Liver (tissue), 9 donors: ENCODE measurements around the gene CYP2S1. TPM values are rescaled to one million over a fixed set of nuclear protein-coding genes. Genes with fewer than 3 reads are reported as not detected.

ENCODE experiments used
- DNase-seq: peaks from one replicate; pipeline ENCODE4 v3.0.0-alpha.2; 2017; ENCODE audit warnings: low spot score
- H3K27ac ChIP-seq, 2 donors: one replicate each; pipeline ENCODE4 v1.7.0; 2013; ENCODE audit warnings: inconsistent platforms in 2 of 2, low read length in 2 of 2, control low read depth in 1 of 2, low read depth in 1 of 2, mild to moderate bottlenecking in 1 of 2
- H3K27me3 ChIP-seq, 4 donors: one replicate each; pipeline versions ENCODE4 v1.6.1 to v1.7.0; 2013; ENCODE audit warnings: low read length in 3 of 4, inconsistent platforms in 1 of 4, mild to moderate bottlenecking in 1 of 4, moderate library complexity in 1 of 4; ENCODE audit not compliant: control insufficient read depth in 4 of 4, insufficient read depth in 4 of 4
- H3K36me3 ChIP-seq, 4 donors: one replicate each; pipeline versions ENCODE4 v1.6.1 to v1.7.0; 2013; ENCODE audit warnings: low read length in 3 of 4, mild to moderate bottlenecking in 3 of 4, low read depth in 1 of 4, moderate library complexity in 1 of 4; ENCODE audit not compliant: control insufficient read depth in 4 of 4, insufficient read depth in 3 of 4
- H3K4me1 ChIP-seq, 4 donors: one replicate each; pipeline versions ENCODE4 v1.6.1 to v1.7.0; 2013; ENCODE audit warnings: low read length in 3 of 4, mild to moderate bottlenecking in 3 of 4, moderate library complexity in 1 of 4; ENCODE audit not compliant: control insufficient read depth in 4 of 4, insufficient read depth in 4 of 4
- H3K4me3 ChIP-seq, 3 donors: one replicate each; pipeline versions ENCODE4 v1.6.1 to v1.7.0; 2013; ENCODE audit warnings: low read length in 3 of 3, control low read depth in 1 of 3, low read depth in 1 of 3, mild to moderate bottlenecking in 1 of 3
- H3K9ac ChIP-seq, 2 donors: one replicate each; pipeline ENCODE4 v1.7.0; 2013; ENCODE audit warnings: low read length in 2 of 2, mild to moderate bottlenecking in 2 of 2, moderate library complexity in 2 of 2, control low read depth in 1 of 2, low read depth in 1 of 2
- H3K9me3 ChIP-seq, 4 donors: one replicate each; pipeline versions ENCODE4 v1.6.1 to v1.7.0; 2013; ENCODE audit warnings: low read length in 3 of 4; ENCODE audit not compliant: control insufficient read depth in 4 of 4
- ATF3 ChIP-seq: IDR thresholded peaks from 2 replicates; pipeline ENCODE4 v1.6.1; 2016; ENCODE audit warnings: antibody characterized with exemption
- CTCF ChIP-seq: fragments of 150-350 bp; IDR thresholded peaks from 2 replicates; pipeline ENCODE4 v1.5.1; 2017; ENCODE audit warnings: improper control_type of control experiment, low read depth, low read length; ENCODE audit not compliant: missing input control
- EGR1 ChIP-seq, 2 donors: IDR thresholded peaks; 2 replicates each; pipeline ENCODE4 v1.6.1; 2016 to 2018; ENCODE audit warnings: antibody characterized with exemption in 2 of 2, low read depth in 2 of 2
- FOXA1 ChIP-seq: IDR thresholded peaks from 2 replicates; pipeline ENCODE4 v1.6.1; 2016; ENCODE audit warnings: antibody characterized with exemption
- FOXA2 ChIP-seq: IDR thresholded peaks from 2 replicates; pipeline ENCODE4 v1.6.1; 2016; ENCODE audit warnings: antibody characterized with exemption
- GABPA ChIP-seq, 2 donors: IDR thresholded peaks in 1 of 2; conservative IDR thresholded peaks in 1 of 2; 2 replicates each; pipeline ENCODE4 v1.6.1; 2016; ENCODE audit warnings: antibody characterized with exemption in 2 of 2, mild to moderate bottlenecking in 1 of 2, moderate library complexity in 1 of 2
- HNF4A ChIP-seq, 2 donors: conservative IDR thresholded peaks; 2 replicates each; pipeline ENCODE4 v1.6.1; 2016; ENCODE audit warnings: antibody characterized with exemption in 2 of 2, mild to moderate bottlenecking in 2 of 2
- HNF4G ChIP-seq: IDR thresholded peaks from 2 replicates; pipeline ENCODE4 v1.6.1; 2016; ENCODE audit warnings: antibody characterized with exemption
- JUND ChIP-seq, 2 donors: IDR thresholded peaks; 2 replicates each; pipeline ENCODE4 v1.6.1; 2016; ENCODE audit warnings: antibody characterized with exemption in 2 of 2
- MAX ChIP-seq: IDR thresholded peaks from 2 replicates; pipeline ENCODE4 v1.6.1; 2016; ENCODE audit warnings: antibody characterized with exemption
- NR2F2 ChIP-seq: IDR thresholded peaks from 2 replicates; pipeline ENCODE4 v1.6.1; 2016; ENCODE audit warnings: antibody characterized with exemption
- RAD21 ChIP-seq, 2 donors: IDR thresholded peaks; 2 replicates each; pipeline ENCODE4 v1.6.1; 2016; ENCODE audit warnings: antibody characterized with exemption in 2 of 2, mild to moderate bottlenecking in 2 of 2
- REST ChIP-seq: IDR thresholded peaks from 2 replicates; pipeline ENCODE4 v1.6.1; 2016; ENCODE audit warnings: antibody characterized with exemption, mild to moderate bottlenecking
- RXRA ChIP-seq, 2 donors: IDR thresholded peaks; 2 replicates each; pipeline ENCODE4 v1.6.1; 2017 to 2018; ENCODE audit warnings: antibody characterized with exemption in 2 of 2, mild to moderate bottlenecking in 1 of 2
- SP1 ChIP-seq: IDR thresholded peaks from 2 replicates; pipeline ENCODE4 v1.6.1; 2018; ENCODE audit warnings: antibody characterized with exemption, mild to moderate bottlenecking
- TAF1 ChIP-seq: conservative IDR thresholded peaks from 2 replicates; pipeline ENCODE4 v1.6.1; 2016; ENCODE audit warnings: antibody characterized with exemption, mild to moderate bottlenecking
- YY1 ChIP-seq: IDR thresholded peaks from 2 replicates; pipeline ENCODE4 v1.6.1; 2016; ENCODE audit warnings: antibody characterized with exemption, mild to moderate bottlenecking
- ZBTB33 ChIP-seq: IDR thresholded peaks from 2 replicates; pipeline ENCODE4 v1.6.1; 2016; ENCODE audit warnings: antibody characterized with exemption
- WGBS: extraction: QIAGEN DNeasy Blood & Tissue Kit; methylation state at CpG from one replicate; pipeline ENCODE4 v1.1.7; 2013; 5-methylcytosine and 5-hydroxymethylcytosine counted together
- polyA plus RNA-seq, 2 donors: library from polyadenylated mRNA; stranded (reverse) in 1 of 2; unstranded in 1 of 2; fragments of 200-250 nt in 1 of 2; fragments of >200 nt in 1 of 2; fragmentation: Nextera tagmentation in 1 of 2; extraction: Ambion mirVana in 1 of 2; gene quantifications; one replicate each; pipeline versions ENCODE4 v1.2.1 to v1.2.3, GENCODE V29; 2013 to 2015
- total RNA-seq, 2 donors: library from RNA; depleted of rRNA; stranded (reverse); fragments of >200 nt; gene quantifications; one replicate each; pipeline ENCODE4 v1.2.3, GENCODE V29; 2014
- donor health status: healthy.
- donor health status: healthy.
- donor health status: healthy.
- donor health status: healthy.
- donor health status: healthy.

The CYP2S1 gene
- total and polyA plus RNA-seq, 4 donors: 0.35 to 1.9 (median 1.5) TPM

GRCh38 chr19:41206456-41206855, 13.4 kb downstream of the CYP2S1 start (continued):
- TF ChIP-seq MAX: no peak
- TF ChIP-seq FOXA1: no peak
- no peak for TF ChIP-seq NR2F2
- TF ChIP-seq GABPA (IDR thresholded peaks at IDR 0.05 in 1 of 2, conservative IDR thresholded peaks at IDR 0.05 in 1 of 2): no peak
- TF ChIP-seq EGR1 (IDR thresholded peaks at IDR 0.05; ENCODE audit: low read depth in 2 of 2): no peak
- no peak for TF ChIP-seq ATF3
- no peak for TF ChIP-seq HNF4G

GRCh38 chr19:41206926-41207750, 14.1 kb downstream of the CYP2S1 start:
- Histone ChIP-seq H3K9ac (no peak overlapping the region), H3K9me3 (no peaks in the 10 kb centered on the region), H3K4me1 (no peaks in the 10 kb centered on the region), H3K27me3 (peaks cover 0 to 3% (median 0%) of the 10 kb centered on the region in 4 donors), H3K4me3 (no peak overlapping the region), H3K36me3 (no peaks in the 10 kb centered on the region), H3K27ac (no peak overlapping the region)
- WGBS: 67% methylated on average over 26 of the region's 26 CpGs
- no peak for TF ChIP-seq YY1
- no peak for TF ChIP-seq ATF3
- no peak for TF ChIP-seq HNF4G
- TF ChIP-seq JUND (IDR thresholded peaks at IDR 0.05): no peak
- TF ChIP-seq RAD21 (IDR thresholded peaks at IDR 0.05): no peak
- no peak for TF ChIP-seq SP1
- TF ChIP-seq NR2F2: no peak
- no peak for TF ChIP-seq RXRA (IDR thresholded peaks at IDR 0.05)
- TF ChIP-seq REST: no peak
- TF ChIP-seq GABPA (IDR thresholded peaks at IDR 0.05 in 1 of 2, conservative IDR thresholded peaks at IDR 0.05 in 1 of 2): no peak
- no peak for TF ChIP-seq EGR1 (IDR thresholded peaks at IDR 0.05; ENCODE audit: low read depth in 2 of 2)
- TF ChIP-seq FOXA1: no peak
- TF ChIP-seq MAX: no peak
- TF ChIP-seq ZBTB33: no peak
- TF ChIP-seq HNF4A (conservative IDR thresholded peaks at IDR 0.05): no peak
- TF ChIP-seq TAF1: no peak
- no peak for TF ChIP-seq CTCF
- no peak for TF ChIP-seq FOXA2
- no peak for DNase-seq
